ENCODE measurements around the gene MYL4.

MYL4 gene

DNA sequence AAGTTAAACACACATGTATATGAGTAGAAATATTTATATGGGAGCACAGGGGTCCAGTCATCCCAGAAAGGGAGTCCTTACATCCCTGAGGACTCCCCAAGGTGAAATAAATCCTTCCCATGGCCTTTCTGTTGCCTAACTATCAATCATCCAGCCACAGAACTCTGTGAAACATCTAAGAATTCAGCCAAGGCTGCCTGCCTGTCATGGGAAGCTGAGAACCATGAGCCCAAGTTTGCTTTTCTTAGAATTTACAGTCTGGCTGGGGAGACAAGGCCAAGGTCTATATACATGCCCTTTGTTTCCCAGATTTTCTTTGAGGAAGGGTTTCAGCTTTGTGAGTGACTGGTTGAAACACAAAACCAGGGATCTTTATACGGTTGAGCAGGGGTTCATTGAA is 15.8 kb downstream of the MYL4 start:
- no peak for TF ChIP-seq CTCF (IDR thresholded peaks at IDR 0.05; ENCODE audit: control insufficient read depth, insufficient read depth, low read depth, low read length, missing control alignments)
- no peak overlapping the region for H3K4me3 ChIP-seq (ENCODE audit: control insufficient read depth, low read depth, low read length)
- no peak for DNase-seq (ENCODE audit: low read depth)

DNA sequence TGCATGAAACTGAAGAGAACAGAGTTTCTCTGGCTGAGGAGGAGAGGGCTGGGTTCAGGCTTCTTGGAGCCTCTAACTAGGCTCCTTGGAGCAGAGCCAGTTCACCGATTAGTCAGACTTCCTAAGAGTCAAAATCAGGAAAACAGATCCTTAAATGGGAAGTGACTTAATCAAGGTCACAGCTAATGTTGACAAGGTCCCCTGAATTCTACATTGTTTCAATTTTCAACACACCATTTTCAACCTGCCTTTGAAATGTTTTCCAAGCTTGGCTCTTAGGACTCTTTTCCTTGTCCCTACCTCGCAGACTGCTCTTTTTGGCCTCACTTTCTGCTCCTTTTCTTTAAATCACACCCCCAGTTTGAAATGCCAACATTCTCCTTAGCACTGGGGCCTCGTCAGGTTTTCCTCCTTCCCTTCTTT is 16.3 kb downstream of the MYL4 start:
- no peak overlapping the region for H3K4me3 ChIP-seq (ENCODE audit: control insufficient read depth, low read depth, low read length)
- DNase-seq (ENCODE audit: low read depth), result peak; percentile 59
- TF ChIP-seq CTCF (IDR thresholded peaks at IDR 0.05; ENCODE audit: control insufficient read depth, insufficient read depth, low read depth, low read length, missing control alignments), result no peak

DNA sequence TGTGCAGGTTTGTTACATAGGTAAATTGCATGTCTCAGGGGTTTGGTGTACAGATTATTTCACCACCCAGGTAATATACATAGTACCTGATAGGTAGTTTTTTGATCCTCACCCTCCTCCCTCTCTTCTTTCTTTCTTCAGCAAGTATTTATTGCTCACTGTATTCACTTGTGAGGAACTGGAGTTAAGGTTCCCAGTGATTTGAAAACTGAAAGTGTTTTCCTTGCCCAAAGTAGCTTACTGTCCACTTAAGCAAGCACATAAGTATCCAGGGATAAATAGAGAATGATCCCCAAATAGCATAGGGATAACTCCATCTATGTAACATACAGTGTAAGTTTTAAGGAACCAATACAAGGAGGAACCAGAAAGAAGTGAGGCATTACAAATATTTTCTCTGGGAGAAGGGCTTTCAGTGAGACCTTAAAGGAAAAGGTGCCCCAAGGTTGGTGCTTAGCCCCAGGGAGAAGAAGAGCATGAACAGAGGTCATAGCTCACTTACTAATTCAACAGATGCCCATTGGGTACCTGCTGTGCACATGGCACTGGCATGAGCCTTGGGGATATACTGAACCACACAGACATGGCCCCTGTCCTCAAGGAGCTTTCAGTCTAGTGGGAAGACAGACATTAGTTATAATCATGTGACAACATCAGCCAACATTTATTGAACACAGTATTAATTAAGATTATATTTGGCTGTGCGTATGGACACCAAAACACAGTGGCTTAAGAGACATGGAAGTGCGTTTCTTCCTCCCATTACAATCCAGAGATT is 17.0 kb downstream of the MYL4 start:
- no peak for DNase-seq (ENCODE audit: low read depth)
- no peak for TF ChIP-seq CTCF (IDR thresholded peaks at IDR 0.05; ENCODE audit: control insufficient read depth, insufficient read depth, low read depth, low read length, missing control alignments)

GRCh38 chr17:47227862-47228261 is 18.7 kb downstream of the MYL4 start:
- H3K4me3 ChIP-seq (ENCODE audit: control insufficient read depth, low read depth, low read length), result no peak overlapping the region
- DNase-seq (ENCODE audit: low read depth), result no peak
- TF ChIP-seq CTCF (IDR thresholded peaks at IDR 0.05; ENCODE audit: control insufficient read depth, insufficient read depth, low read depth, low read length, missing control alignments), result no peak

More for the DNA sequence above, 17.0 kb downstream of the MYL4 start:
- no peak overlapping the region for H3K4me3 ChIP-seq (ENCODE audit: control insufficient read depth, low read depth, low read length)

- peak; percentile 82 for DNase-seq (ENCODE audit: low read depth)
- TF ChIP-seq CTCF (IDR thresholded peaks at IDR 0.05; ENCODE audit: control insufficient read depth, insufficient read depth, low read depth, low read length, missing control alignments), result peak; percentile 100
- H3K4me3 ChIP-seq (ENCODE audit: control insufficient read depth, low read depth, low read length), result peak overlapping the region; percentile 15
Measured at GRCh38 chr17:47229535-47230443, 20.6 kb downstream of the MYL4 start.

DNA sequence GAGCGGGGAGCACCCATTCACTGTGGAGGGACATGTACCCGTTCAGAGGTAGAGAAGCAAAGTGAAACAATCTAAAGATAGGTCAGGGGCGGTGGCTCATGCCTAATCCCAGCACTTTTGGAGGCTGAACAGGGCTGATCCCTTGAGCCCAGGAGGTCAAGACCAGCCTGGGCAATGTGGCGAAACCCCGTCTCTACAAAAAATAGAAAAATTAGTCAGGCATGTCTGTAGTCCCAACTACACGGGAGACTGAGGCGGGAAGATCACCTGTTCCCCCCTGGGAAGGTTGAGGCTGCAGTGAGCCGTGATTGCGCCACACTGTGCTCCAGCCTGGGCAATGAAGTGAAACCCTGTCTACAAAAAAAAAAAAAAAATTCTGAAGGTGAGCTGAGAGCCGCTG is 21.7 kb downstream of the MYL4 start:
- DNase-seq (ENCODE audit: low read depth), result no peak
- no peak overlapping the region for H3K4me3 ChIP-seq (ENCODE audit: control insufficient read depth, low read depth, low read length)
- TF ChIP-seq CTCF (IDR thresholded peaks at IDR 0.05; ENCODE audit: control insufficient read depth, insufficient read depth, low read depth, low read length, missing control alignments), result no peak

Measured in AG09309 (cell line).